Measurements from ENCODE around the gene MSRB1.

The MSRB1 gene

DNA sequence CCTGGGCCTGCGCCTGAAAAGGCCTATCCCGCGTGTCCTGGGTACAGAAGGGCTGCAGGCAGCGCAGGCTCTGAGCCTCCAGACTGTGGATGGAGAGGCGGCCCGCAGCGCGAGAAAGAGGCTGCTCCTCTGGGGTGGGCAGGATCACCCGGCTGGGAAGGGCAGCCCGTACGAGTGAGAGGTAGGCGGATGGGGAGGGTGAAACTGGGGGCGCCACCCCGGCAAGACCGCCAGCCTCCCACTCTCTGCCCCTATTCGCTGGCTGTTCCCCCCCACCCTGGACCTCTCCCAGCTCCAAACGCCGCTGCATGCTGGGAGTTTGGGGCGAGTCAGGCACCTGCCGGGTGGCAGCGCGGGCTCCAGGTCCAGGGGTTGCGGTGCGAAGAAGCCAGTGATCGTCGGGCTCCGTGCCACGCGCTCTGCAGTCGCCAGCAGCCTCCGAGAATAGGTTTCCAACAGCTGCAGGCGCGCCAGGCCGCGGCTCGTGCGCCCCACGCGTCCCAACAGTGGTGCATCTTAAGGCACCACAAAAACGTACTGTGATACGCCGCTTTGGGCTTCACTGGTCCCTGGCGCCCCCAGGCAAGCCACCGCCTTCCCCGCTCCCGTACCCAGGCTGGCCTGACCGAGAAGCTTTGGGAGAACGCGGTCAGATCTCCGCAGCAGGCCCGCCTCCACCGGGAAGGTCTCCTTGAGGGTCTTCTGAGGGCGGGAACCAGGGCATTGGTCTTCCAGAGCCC is 37.2 kb upstream of the MSRB1 start:
- TF ChIP-seq, protein P1, sequence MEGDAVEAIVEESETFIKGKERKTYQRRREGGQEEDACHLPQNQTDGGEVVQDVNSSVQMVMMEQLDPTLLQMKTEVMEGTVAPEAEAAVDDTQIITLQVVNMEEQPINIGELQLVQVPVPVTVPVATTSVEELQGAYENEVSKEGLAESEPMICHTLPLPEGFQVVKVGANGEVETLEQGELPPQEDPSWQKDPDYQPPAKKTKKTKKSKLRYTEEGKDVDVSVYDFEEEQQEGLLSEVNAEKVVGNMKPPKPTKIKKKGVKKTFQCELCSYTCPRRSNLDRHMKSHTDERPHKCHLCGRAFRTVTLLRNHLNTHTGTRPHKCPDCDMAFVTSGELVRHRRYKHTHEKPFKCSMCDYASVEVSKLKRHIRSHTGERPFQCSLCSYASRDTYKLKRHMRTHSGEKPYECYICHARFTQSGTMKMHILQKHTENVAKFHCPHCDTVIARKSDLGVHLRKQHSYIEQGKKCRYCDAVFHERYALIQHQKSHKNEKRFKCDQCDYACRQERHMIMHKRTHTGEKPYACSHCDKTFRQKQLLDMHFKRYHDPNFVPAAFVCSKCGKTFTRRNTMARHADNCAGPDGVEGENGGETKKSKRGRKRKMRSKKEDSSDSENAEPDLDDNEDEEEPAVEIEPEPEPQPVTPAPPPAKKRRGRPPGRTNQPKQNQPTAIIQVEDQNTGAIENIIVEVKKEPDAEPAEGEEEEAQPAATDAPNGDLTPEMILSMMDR (IDR thresholded peaks at IDR 0.05; ENCODE audit: insufficient read depth, low read length, poor library complexity, severe bottlenecking), result no peak
- TF ChIP-seq EZH2phosphoT487 (conservative IDR thresholded peaks at IDR 0.05; ENCODE audit: low read length), result no peak
- H3K9me3 ChIP-seq (ENCODE audit: insufficient read depth, low read length), result no peaks in the 10 kb centered on the region
- H3K27me3 ChIP-seq (ENCODE audit: low read length), result no peaks in the 10 kb centered on the region
- no peaks in the 10 kb centered on the region for H3F3A ChIP-seq (ENCODE audit: insufficient read depth)
- no peaks in the 10 kb centered on the region for H3K36me3 ChIP-seq (ENCODE audit: low read length)
- H3K9me2 ChIP-seq (replicated peaks; ENCODE audit: insufficient read depth, low read length), result no peaks in the 10 kb centered on the region
- no peak overlapping the region for H3K27ac ChIP-seq (ENCODE audit: low read depth, low read length)
- no peak overlapping the region for H3K4me3 ChIP-seq (ENCODE audit: insufficient read depth, low read length, poor library complexity, severe bottlenecking)
- H3K79me2 ChIP-seq (ENCODE audit: insufficient read depth, low read length), result no peaks in the 10 kb centered on the region
- H2AFZ ChIP-seq (ENCODE audit: low read depth, low read length, severe bottlenecking), result no peak overlapping the region
- no peak overlapping the region for H3K9ac ChIP-seq (ENCODE audit: low read length)
- no peaks in the 10 kb centered on the region for H4K20me1 ChIP-seq (ENCODE audit: low read depth, low read length)
- no peak overlapping the region for H3K4me2 ChIP-seq (ENCODE audit: low read depth, low read length, poor library complexity, severe bottlenecking)

DNA sequence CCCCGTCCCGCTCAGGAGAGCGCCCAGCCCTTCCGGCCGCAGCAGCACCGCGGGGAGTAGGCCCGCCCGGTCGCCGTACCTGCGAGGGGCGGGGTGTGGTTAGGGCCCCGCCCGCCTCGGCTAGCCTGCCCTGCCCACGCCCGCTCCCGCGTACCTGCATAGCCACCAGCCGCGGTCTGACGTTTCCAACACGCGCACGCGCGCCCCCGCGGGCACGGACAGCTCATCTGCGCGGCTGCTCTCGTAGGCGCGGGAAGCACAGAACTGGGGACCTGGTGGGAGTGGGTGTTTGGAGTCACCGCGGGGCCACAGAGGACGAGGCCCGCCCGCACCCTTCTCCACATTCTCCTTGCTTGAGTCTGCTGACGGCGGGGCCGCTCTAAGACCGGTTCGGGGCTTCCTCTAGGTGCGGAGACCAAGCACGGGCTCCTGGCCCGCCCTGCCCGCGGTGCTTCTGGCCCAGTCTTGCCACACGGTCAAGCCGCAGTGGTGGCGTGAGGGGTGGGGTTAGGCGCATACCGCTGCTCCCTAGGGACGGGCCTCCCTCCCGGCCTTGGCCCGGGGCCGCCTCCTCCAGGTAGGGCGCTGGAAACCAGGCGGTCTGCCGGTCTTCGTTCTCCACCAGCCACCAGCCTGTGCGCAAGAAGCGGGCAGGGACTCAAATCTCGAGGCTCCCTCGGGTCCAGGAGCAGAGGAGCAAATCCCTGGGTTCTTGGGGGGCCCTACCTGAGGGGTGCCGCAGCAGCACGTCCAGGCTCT is 36.5 kb upstream of the MSRB1 start:
- Histone ChIP-seq H3F3A (ENCODE audit: insufficient read depth) (no peaks in the 10 kb centered on the region), H3K4me3 (ENCODE audit: insufficient read depth, low read length, poor library complexity, severe bottlenecking) (no peak overlapping the region), H3K36me3 (ENCODE audit: low read length) (no peaks in the 10 kb centered on the region), H4K20me1 (ENCODE audit: low read depth, low read length) (no peaks in the 10 kb centered on the region), H3K79me2 (ENCODE audit: insufficient read depth, low read length) (no peaks in the 10 kb centered on the region), H3K4me2 (ENCODE audit: low read depth, low read length, poor library complexity, severe bottlenecking) (no peak overlapping the region), H3K27me3 (ENCODE audit: low read length) (no peaks in the 10 kb centered on the region), H3K9me2 (replicated peaks; ENCODE audit: insufficient read depth, low read length) (no peaks in the 10 kb centered on the region), H2AFZ (ENCODE audit: low read depth, low read length, severe bottlenecking) (no peak overlapping the region), H3K9ac (ENCODE audit: low read length) (no peak overlapping the region), H3K27ac (ENCODE audit: low read depth, low read length) (no peak overlapping the region), H3K9me3 (ENCODE audit: insufficient read depth, low read length) (no peaks in the 10 kb centered on the region)
- TF ChIP-seq, protein P1 (IDR thresholded peaks at IDR 0.05; ENCODE audit: insufficient read depth, low read length, poor library complexity, severe bottlenecking), result no peak
- no peak for TF ChIP-seq EZH2phosphoT487 (conservative IDR thresholded peaks at IDR 0.05; ENCODE audit: low read length)

DNA sequence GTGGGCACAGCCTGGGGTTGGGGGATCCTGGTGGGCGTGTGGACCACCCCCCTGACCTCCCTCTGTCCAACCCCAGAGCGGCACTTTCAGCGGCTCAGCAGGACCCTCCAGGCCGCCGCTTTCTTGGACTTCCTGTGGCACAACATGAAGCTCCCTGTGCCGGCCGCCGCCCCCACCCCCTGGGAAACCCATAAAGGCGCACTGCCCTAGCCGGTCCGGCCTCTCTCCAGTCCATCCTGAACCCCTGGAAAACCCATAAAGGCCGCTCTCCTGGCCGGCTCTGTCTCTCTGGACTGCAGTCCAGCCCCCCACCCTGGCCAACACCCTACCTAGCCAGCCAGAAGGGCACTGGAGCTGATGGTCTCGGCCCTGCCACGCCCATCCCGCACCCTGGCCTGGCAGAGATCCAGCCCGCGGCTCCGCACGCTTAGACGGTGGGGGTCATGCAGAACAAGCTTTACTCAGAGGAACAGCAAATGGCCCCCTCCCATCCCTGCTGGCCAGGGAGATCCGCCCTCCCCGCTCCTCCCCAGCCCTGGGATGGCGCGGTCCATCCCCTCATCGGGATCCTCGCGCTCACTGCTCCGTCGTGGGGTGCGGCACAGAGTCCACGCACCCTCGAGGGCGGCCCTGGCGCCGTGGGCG is 35.6 kb upstream of the MSRB1 start:
- H3K27ac ChIP-seq (ENCODE audit: low read depth, low read length), result no peak overlapping the region
- H4K20me1 ChIP-seq (ENCODE audit: low read depth, low read length), result no peaks in the 10 kb centered on the region
- H3F3A ChIP-seq (ENCODE audit: insufficient read depth), result no peaks in the 10 kb centered on the region
- H3K4me3 ChIP-seq (ENCODE audit: insufficient read depth, low read length, poor library complexity, severe bottlenecking), result no peak overlapping the region
- peaks cover 5% of the 10 kb centered on the region for H3K79me2 ChIP-seq (ENCODE audit: insufficient read depth, low read length)
- no peak overlapping the region for H3K9ac ChIP-seq (ENCODE audit: low read length)
- no peak for TF ChIP-seq EZH2phosphoT487 (conservative IDR thresholded peaks at IDR 0.05; ENCODE audit: low read length)
- TF ChIP-seq, protein P1 (IDR thresholded peaks at IDR 0.05; ENCODE audit: insufficient read depth, low read length, poor library complexity, severe bottlenecking), result no peak
- no peaks in the 10 kb centered on the region for H3K9me3 ChIP-seq (ENCODE audit: insufficient read depth, low read length)
- H3K4me2 ChIP-seq (ENCODE audit: low read depth, low read length, poor library complexity, severe bottlenecking), result no peak overlapping the region
- no peaks in the 10 kb centered on the region for H3K36me3 ChIP-seq (ENCODE audit: low read length)
- H3K9me2 ChIP-seq (replicated peaks; ENCODE audit: insufficient read depth, low read length), result no peaks in the 10 kb centered on the region
- no peak overlapping the region for H2AFZ ChIP-seq (ENCODE audit: low read depth, low read length, severe bottlenecking)
- H3K27me3 ChIP-seq (ENCODE audit: low read length), result no peaks in the 10 kb centered on the region
